IMR-90 (cell line): ENCODE measurements around the gene NT5E. TPM values are rescaled to one million over a fixed set of nuclear protein-coding genes. Genes with fewer than 3 reads are reported as not detected.

Source experiments
- ATAC-seq: fragments of 200-7000 bp; cut with Tn5 transposase; 2 replicates; pipeline ENCODE4 v1.9.1; 2020; ENCODE audit warnings: low read depth, mild to moderate bottlenecking, moderate library complexity
- BruUV-seq: library from RNA; stranded (reverse); fragments of 400-500 nt; replicated peaks from 2 replicates; lab custom pipeline; 2021; lab: Mats Ljungman, UMichigan
- CTCF ChIA-PET: fragments of 300-600 bp; formaldehyde crosslinking; extraction: SDS; loops from one replicate; lab custom pipeline; 2021; ENCODE audit warnings: antibody characterized with exemption; lab: Yijun Ruan, JAX
- POLR2A ChIA-PET: fragments of 300-600 bp; sonication (Branson Sonifier 250); formaldehyde crosslinking; loops from one replicate; lab custom pipeline; 2022; ENCODE audit warnings: antibody characterized with exemption; ENCODE audit not compliant: unreplicated experiment; lab: Charles Lee
- DNase-seq: peaks from one replicate; pipeline ENCODE4 v3.0.0; 2013
- H2AFZ ChIP-seq: replicated peaks from 2 replicates; pipeline ENCODE3; 2013; ENCODE audit warnings: low read length, mild to moderate bottlenecking; ENCODE audit not compliant: poor library complexity
- H2AK5ac ChIP-seq: 2 replicates; pipeline ENCODE4 v1.6.1; 2013; ENCODE audit warnings: low read depth, low read length, inconsistent platforms
- H2AK9ac ChIP-seq: replicated peaks from 2 replicates; pipeline ENCODE3; 2013; ENCODE audit warnings: mild to moderate bottlenecking, low read depth, low read length, moderate library complexity; ENCODE audit not compliant: poor library complexity
- H2BK120ac ChIP-seq: 2 replicates; pipeline ENCODE4 v1.6.1; 2013; ENCODE audit warnings: low read depth, low read length, inconsistent platforms
- H2BK15ac ChIP-seq: 3 replicates; pipeline ENCODE4 v1.6.1; 2013; ENCODE audit warnings: low read depth, low read length, inconsistent platforms
- H2BK20ac ChIP-seq: 2 replicates; pipeline ENCODE4 v1.6.1; 2013; ENCODE audit warnings: low read depth, mild to moderate bottlenecking, inconsistent platforms, low read length, moderate library complexity
- H2BK5ac ChIP-seq: 2 replicates; pipeline ENCODE4 v1.6.1; 2013; ENCODE audit warnings: mild to moderate bottlenecking, low read depth, low read length, inconsistent platforms; ENCODE audit not compliant: poor library complexity, severe bottlenecking
- H3K14ac ChIP-seq: replicated peaks from 2 replicates; pipeline ENCODE4 v1.6.1; 2013; ENCODE audit warnings: low read depth, low read length, inconsistent platforms
- H3K18ac ChIP-seq: 2 replicates; pipeline ENCODE4 v1.6.1; 2013; ENCODE audit warnings: low read depth, low read length, control low read depth
- H3K23ac ChIP-seq: 2 replicates; pipeline ENCODE4 v1.6.1; 2013; ENCODE audit warnings: low read depth, low read length, inconsistent platforms
- H3K27ac ChIP-seq: 2 replicates; pipeline ENCODE4 v1.5.1; 2013; ENCODE audit warnings: mild to moderate bottlenecking, control low read depth, low read length; ENCODE audit not compliant: insufficient read depth
- H3K27me3 ChIP-seq: 2 replicates; pipeline ENCODE4 v1.6.1; 2013; ENCODE audit warnings: low read length; ENCODE audit not compliant: control insufficient read depth, insufficient read depth
- H3K36me3 ChIP-seq: 2 replicates; pipeline ENCODE4 v1.6.1; 2013; ENCODE audit warnings: low read length, mixed read lengths; ENCODE audit not compliant: control insufficient read depth, insufficient read depth
- H3K4ac ChIP-seq: 2 replicates; pipeline ENCODE4 v1.6.1; 2013; ENCODE audit warnings: low read depth, low read length, inconsistent platforms
- H3K4me1 ChIP-seq: 2 replicates; pipeline ENCODE4 v1.6.1; 2013; ENCODE audit warnings: low read length, mixed read lengths; ENCODE audit not compliant: control insufficient read depth, insufficient read depth
- H3K4me2 ChIP-seq: 2 replicates; pipeline ENCODE4 v1.6.1; 2013; ENCODE audit warnings: low read depth, mild to moderate bottlenecking, control low read depth, low read length, moderate library complexity
- H3K4me3 ChIP-seq: 2 replicates; pipeline ENCODE4 v1.5.1; 2013; ENCODE audit warnings: low read depth, mild to moderate bottlenecking, control low read depth, low read length, moderate library complexity; ENCODE audit not compliant: insufficient read depth
- H3K56ac ChIP-seq: 2 replicates; pipeline ENCODE4 v1.6.1; 2013; ENCODE audit warnings: low read length, inconsistent platforms; ENCODE audit not compliant: insufficient read depth; ENCODE audit errors: extremely low read depth
- H3K79me1 ChIP-seq, 2 experiments: 2 replicates each; pipeline ENCODE4 v1.6.1; 2013; ENCODE audit warnings: low read length in 2 of 2, inconsistent platforms in 1 of 2, low read depth in 1 of 2
- H3K9ac ChIP-seq: 2 replicates; pipeline ENCODE4 v1.6.1; 2013; ENCODE audit warnings: low read depth, low read length, control low read depth
- H3K9me1 ChIP-seq: 2 replicates; pipeline ENCODE4 v1.6.1; 2013; ENCODE audit warnings: low read length, inconsistent platforms; ENCODE audit not compliant: insufficient read depth
- H3K9me3 ChIP-seq: 2 replicates; pipeline ENCODE4 v1.6.1; 2013; ENCODE audit warnings: low read length; ENCODE audit not compliant: control insufficient read depth, insufficient read depth
- H4K20me1 ChIP-seq: 2 replicates; pipeline ENCODE4 v1.6.1; 2013; ENCODE audit warnings: low read length, inconsistent platforms; ENCODE audit not compliant: insufficient read depth
- H4K5ac ChIP-seq: 2 replicates; pipeline ENCODE4 v1.6.1; 2013; ENCODE audit warnings: mild to moderate bottlenecking, low read depth, low read length, control low read depth
- H4K8ac ChIP-seq, 2 experiments: 2 replicates each; pipeline ENCODE4 v1.6.1; 2013; ENCODE audit warnings: low read depth in 2 of 2, low read length in 2 of 2, control low read depth in 1 of 2, inconsistent platforms in 1 of 2
- H4K91ac ChIP-seq: 2 replicates; pipeline ENCODE4 v1.6.1; 2013; ENCODE audit warnings: low read depth, low read length, inconsistent platforms; ENCODE audit not compliant: insufficient read depth
- FOS ChIP-seq: fragments of 150-350 bp; IDR thresholded peaks from 2 replicates; pipeline ENCODE4 v1.6.1; 2016; ENCODE audit warnings: low read depth, low read length
- WGBS, 2 experiments: methylation state at CpG; one replicate each; pipeline versions ENCODE4 v1.1.5 to v1.1.7; 2013; ENCODE audit warnings: missing lambda C conversion rate in 2 of 2; ENCODE audit not compliant: insufficient read length in 1 of 2; ENCODE audit errors: extremely low coverage in 2 of 2; 5-methylcytosine and 5-hydroxymethylcytosine counted together
- dilution Hi-C: fragments of 300-500 bp; cut with HindIII; formaldehyde crosslinking; loops from one replicate; pipeline ENCODE4 v1.14.3; 2018; ENCODE audit warnings: low sequenced_read_pairs; ENCODE audit not compliant: unreplicated experiment
- in situ Hi-C: fragments of 300-500 bp; cut with MboI; formaldehyde crosslinking; loops from 3 replicates; pipeline ENCODE4 v1.14.3; 2019; ENCODE audit warnings: low sequenced_read_pairs, inconsistent platforms, mixed read lengths
- intact Hi-C: fragments of 100-400 bp; cut with micrococcal nuclease; formaldehyde crosslinking; loops from 2 replicates; pipeline ENCODE4 v1.10.0; 2022
- polyA plus RNA-seq, 3 experiments: library from polyadenylated mRNA; depleted of rRNA; stranded (reverse); fragments of >200 nt; gene quantifications; 2 replicates each; pipeline ENCODE4 v1.2.3, GENCODE V29; 2012; ENCODE audit warnings: low replicate concordance in 1 of 3
- total RNA-seq: library from RNA; depleted of rRNA; stranded (reverse); fragments of >200 nt; gene quantifications from 2 replicates; pipeline ENCODE4 v1.2.3, GENCODE V29; 2012
- TF ChIP-seq, protein P1 (sequence below): fragments of 150-350 bp; IDR thresholded peaks from 2 replicates; pipeline ENCODE4 v1.6.1; 2016; ENCODE audit warnings: low read depth, mild to moderate bottlenecking, low read length, moderate library complexity, borderline replicate concordance

NT5E gene
- total and polyA plus RNA-seq, 2 of the 4 experiments (the other 2 are of a cell fraction) = 153 to 280 TPM

DNA sequence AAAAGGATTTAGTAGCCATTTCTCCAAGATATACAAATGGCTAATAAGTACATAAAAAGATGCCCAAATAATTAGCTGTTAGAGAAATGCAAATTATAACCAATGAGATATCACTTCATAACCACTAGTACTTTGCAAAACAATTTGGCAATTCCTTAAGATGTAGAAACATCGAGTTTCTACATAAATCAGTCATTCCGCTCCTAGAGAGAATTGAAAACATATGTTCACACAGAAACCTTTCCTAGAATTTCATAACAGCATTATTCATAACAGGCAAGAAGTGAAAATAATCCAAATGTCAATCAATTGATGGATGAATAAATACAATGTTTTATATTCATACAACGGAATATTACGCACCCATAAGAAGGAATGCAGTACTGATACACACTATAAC lies 20.5 kb upstream of the NT5E start:
- Histone ChIP-seq H2BK15ac (no peak overlapping the region), H3K4me1 (no peaks in the 10 kb centered on the region), H3K36me3 (no peaks in the 10 kb centered on the region), H3K4ac (no peak overlapping the region), H3K18ac (no peak overlapping the region), H3K9ac (no peak overlapping the region), H3K23ac (no peak overlapping the region), H3K27me3 (no peaks in the 10 kb centered on the region), H2AK9ac (no peak overlapping the region), H4K20me1 (no peaks in the 10 kb centered on the region), H3K9me1 (no peaks in the 10 kb centered on the region), H3K27ac (no peak overlapping the region), H3K4me3 (no peak overlapping the region), H3K14ac (no peak overlapping the region), H2AK5ac (no peak overlapping the region), H3K79me1 (no peaks in the 10 kb centered on the region), H2AFZ (no peak overlapping the region), H4K5ac (no peak overlapping the region), H4K91ac (no peak overlapping the region), H3K9me3 (peaks cover 2% of the 10 kb centered on the region; the same call in 1 of the 2 replicates), H2BK20ac (no peak overlapping the region), H2BK120ac (no peak overlapping the region), H2BK5ac (no peak overlapping the region), H3K56ac (no peak overlapping the region), H3K4me2 (no peak overlapping the region), H4K8ac (no peak overlapping the region)
- no peak for DNase-seq
- TF ChIP-seq, protein P1, sequence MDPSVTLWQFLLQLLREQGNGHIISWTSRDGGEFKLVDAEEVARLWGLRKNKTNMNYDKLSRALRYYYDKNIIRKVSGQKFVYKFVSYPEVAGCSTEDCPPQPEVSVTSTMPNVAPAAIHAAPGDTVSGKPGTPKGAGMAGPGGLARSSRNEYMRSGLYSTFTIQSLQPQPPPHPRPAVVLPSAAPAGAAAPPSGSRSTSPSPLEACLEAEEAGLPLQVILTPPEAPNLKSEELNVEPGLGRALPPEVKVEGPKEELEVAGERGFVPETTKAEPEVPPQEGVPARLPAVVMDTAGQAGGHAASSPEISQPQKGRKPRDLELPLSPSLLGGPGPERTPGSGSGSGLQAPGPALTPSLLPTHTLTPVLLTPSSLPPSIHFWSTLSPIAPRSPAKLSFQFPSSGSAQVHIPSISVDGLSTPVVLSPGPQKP = no peak
- no peak for TF ChIP-seq FOS
- WGBS, 2 experiments = no CpG with 5 or more reads among the region's 4 CpGs
- ATAC-seq = no peak
- ChIA-PET CTCF (no interaction called here), POLR2A (no interaction called here)
- intact Hi-C loops = no loop called here
- dilution Hi-C loops = no loop called here
- in situ Hi-C loops = no loop called here
- BruUV-seq = no TSS peak
